Vagina (tissue), 2 donors: ENCODE measurements around the gene HMGXB4. TPM values are rescaled to one million over a fixed set of nuclear protein-coding genes. Genes with fewer than 3 reads are reported as not detected.
A peak's percentile ranks its signal among the peaks of the same experiment; 100 is the strongest.

ENCODE experiments used
- DNase-seq, 2 donors: peaks; one replicate each; pipeline ENCODE4 v3.0.0-alpha.2; 2017; ENCODE audit errors: extremely low spot score in 2 of 2
- H3K27ac ChIP-seq: fragments of 200-600 bp; sonication (generic); one replicate; pipeline ENCODE4 v1.5.1; 2019
- H3K27me3 ChIP-seq: fragments of 200-600 bp; sonication (generic); one replicate; pipeline ENCODE4 v1.5.1; 2019
- H3K36me3 ChIP-seq, 2 donors: fragments of 200-600 bp; sonication (generic); one replicate each; pipeline ENCODE4 v1.5.1; 2017 to 2019
- H3K4me1 ChIP-seq: fragments of 200-600 bp; sonication (generic); one replicate; pipeline ENCODE4 v1.5.1; 2019
- H3K4me3 ChIP-seq, 2 donors: fragments of 200-600 bp; sonication (generic); 1 replicate in 1 of 2; 2 replicates in 1 of 2; pipeline ENCODE4 v1.5.1; 2016 to 2019
- H3K9me3 ChIP-seq: fragments of 200-600 bp; sonication (generic); one replicate; pipeline ENCODE4 v1.5.1; 2019
- CTCF ChIP-seq, 3 experiments: fragments of 450-650 bp in 2 of 3; fragments of 200-600 bp in 1 of 3; sonication (generic) in 1 of 3; IDR thresholded peaks; one replicate each; pipeline ENCODE4 v1.5.1; 2017 to 2019; ENCODE audit warnings: antibody characterized with exemption in 3 of 3, mild to moderate bottlenecking in 2 of 3, moderate library complexity in 2 of 3
- POLR2A ChIP-seq, 2 donors: fragments of 450-650 bp; IDR thresholded peaks; one replicate each; pipeline ENCODE4 v1.6.1; 2017; ENCODE audit warnings: antibody characterized with exemption in 2 of 2, mild to moderate bottlenecking in 2 of 2, moderate library complexity in 2 of 2
- POLR2AphosphoS5 ChIP-seq, 2 donors: sonication (generic); formaldehyde crosslinking; IDR thresholded peaks; one replicate each; pipeline ENCODE4 v1.9.0; 2017; ENCODE audit warnings: antibody characterized with exemption in 2 of 2, mild to moderate bottlenecking in 2 of 2, low read depth in 1 of 2; ENCODE audit not compliant: insufficient read depth in 1 of 2
- intact Hi-C: fragments of 100-400 bp; cut with DNase I; formaldehyde crosslinking; loops from one replicate; pipeline ENCODE4 v1.15.1; 2023
- total RNA-seq: library from RNA; depleted of rRNA; stranded (reverse); fragments of >200 nt; gene quantifications from one replicate; pipeline ENCODE4 v1.2.3, GENCODE V29; 2016

The HMGXB4 gene
- total RNA-seq, 1 donor from 2014 or later: 12.8 TPM

DNA sequence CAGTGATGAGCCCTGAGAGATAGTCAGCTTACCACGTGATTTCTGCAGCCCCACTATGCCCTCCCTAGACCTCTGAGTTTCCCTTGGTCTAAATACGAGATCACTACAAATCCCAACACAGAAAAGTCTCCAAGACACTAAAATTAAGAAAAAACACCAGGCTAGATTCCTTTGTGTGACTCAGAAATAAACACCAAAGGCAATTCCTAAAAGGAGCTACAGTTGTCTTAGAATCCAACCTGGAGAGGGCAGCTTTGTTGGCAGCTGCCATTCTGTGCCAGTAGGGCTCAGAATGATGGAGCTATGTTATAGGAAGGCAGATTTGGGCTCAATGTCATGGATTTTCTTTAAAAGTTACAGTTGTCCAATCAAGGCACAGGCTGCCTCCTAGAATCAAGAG is 37.1 kb upstream of the HMGXB4 start:
- no peak for TF ChIP-seq CTCF (IDR thresholded peaks at IDR 0.05)
- no peak for TF ChIP-seq POLR2A (IDR thresholded peaks at IDR 0.05)
- TF ChIP-seq POLR2AphosphoS5 (IDR thresholded peaks at IDR 0.05; ENCODE audit: insufficient read depth in 1 of 2, low read depth in 1 of 2): no peak
- no peaks in the 10 kb centered on the region for H3K36me3 ChIP-seq
- H3K27ac ChIP-seq: no peak overlapping the region
- H3K4me3 ChIP-seq: no peak overlapping the region
- no peaks in the 10 kb centered on the region for H3K9me3 ChIP-seq
- H3K27me3 ChIP-seq: no peaks in the 10 kb centered on the region
- intact Hi-C loops: no loop called here
- DNase-seq: no peak
- no peaks in the 10 kb centered on the region for H3K4me1 ChIP-seq

DNA sequence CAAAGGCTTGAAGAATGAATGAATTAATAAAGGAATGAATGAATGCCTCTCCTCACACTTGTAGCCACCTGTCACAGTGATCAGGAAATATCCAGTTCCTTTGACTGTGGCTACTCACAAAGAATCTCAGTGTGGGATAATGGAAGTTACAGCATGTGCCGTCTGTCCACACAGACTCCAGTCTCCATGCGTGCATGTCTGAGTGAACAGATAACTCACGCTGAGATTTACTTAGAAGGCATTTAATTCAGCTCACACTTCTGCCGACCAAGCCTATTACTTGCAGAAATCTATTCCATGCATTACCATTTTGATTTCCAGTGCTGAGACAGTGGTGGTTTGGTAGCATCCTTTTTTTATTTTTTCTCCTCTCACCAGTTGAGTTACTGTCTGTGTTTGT is 32.3 kb upstream of the HMGXB4 start:
- intact Hi-C loops: no loop called here
- TF ChIP-seq POLR2A (IDR thresholded peaks at IDR 0.05) (no peak), POLR2AphosphoS5 (IDR thresholded peaks at IDR 0.05; ENCODE audit: insufficient read depth in 1 of 2, low read depth in 1 of 2) (no peak), CTCF (IDR thresholded peaks at IDR 0.05) (no peak)
- no peak overlapping the region for H3K4me3 ChIP-seq
- no peak for DNase-seq
- H3K4me1 ChIP-seq: no peaks in the 10 kb centered on the region
- H3K27ac ChIP-seq: no peak overlapping the region
- H3K36me3 ChIP-seq: no peaks in the 10 kb centered on the region
- H3K9me3 ChIP-seq: no peaks in the 10 kb centered on the region
- H3K27me3 ChIP-seq: no peaks in the 10 kb centered on the region

DNA sequence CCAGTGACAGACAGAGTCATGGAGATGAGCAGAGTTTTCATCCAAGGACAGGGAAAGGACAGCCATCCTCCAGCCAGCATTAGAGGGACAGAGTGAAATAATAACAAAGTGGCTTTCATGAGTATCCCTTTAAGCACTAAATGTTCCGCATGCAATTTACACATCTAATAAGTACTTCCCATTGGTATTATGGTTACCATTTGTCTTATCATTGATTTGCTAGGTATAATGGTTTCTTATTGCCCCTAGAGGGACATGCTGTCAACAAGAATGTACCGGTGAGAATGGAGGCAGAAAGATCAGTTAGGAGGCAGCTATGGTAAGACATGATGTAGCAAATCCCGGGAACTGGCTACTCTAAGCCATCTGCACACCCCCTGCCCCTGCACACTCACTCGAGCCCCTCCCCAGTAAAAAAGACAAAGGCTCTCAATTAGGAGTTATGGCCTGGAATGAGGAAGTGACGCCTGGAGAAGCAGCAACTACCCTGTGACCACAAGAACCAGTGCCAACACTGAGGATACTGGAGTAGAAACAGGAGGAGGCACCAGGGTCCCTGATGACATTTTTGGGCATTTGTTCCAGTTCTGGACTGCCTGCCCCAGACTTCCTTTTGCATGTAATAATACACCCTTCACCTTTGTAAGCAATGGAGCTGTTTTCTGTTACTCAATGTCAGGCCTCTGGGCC is 30.2 kb upstream of the HMGXB4 start:
- H3K4me1 ChIP-seq: no peaks in the 10 kb centered on the region
- no peak for TF ChIP-seq POLR2A (IDR thresholded peaks at IDR 0.05)
- no peak overlapping the region for H3K27ac ChIP-seq
- intact Hi-C loops: no loop called here
- no peaks in the 10 kb centered on the region for H3K27me3 ChIP-seq
- DNase-seq: peak in 1 of 2 donors; percentile 79
- no peaks in the 10 kb centered on the region for H3K36me3 ChIP-seq
- H3K9me3 ChIP-seq: no peaks in the 10 kb centered on the region
- no peak overlapping the region for H3K4me3 ChIP-seq

GRCh38 chr22:35229865-35230264 is 27.4 kb upstream of the HMGXB4 start:
- H3K27me3 ChIP-seq: no peaks in the 10 kb centered on the region

DNA sequence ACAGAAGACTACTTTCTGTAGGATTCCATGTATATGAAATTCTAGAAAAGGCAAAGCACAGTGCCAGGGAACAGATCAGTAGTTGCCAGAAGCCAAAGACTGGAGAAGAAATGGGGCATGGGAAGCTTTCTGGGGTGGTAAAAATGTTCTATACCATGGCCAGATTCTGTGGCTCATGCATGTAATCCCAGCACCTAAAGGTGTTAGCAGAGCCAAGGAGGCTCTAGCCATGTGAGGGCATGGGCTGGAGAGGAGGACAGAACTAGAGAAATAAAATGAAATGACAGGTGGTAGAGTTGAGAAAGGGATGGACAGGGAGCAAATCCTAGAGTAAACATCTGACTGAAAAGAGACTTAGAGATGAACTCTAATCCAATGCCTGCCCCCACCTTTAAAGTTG is 26.9 kb upstream of the HMGXB4 start:
- H3K9me3 ChIP-seq: no peaks in the 10 kb centered on the region
- no peak overlapping the region for H3K4me3 ChIP-seq
- H3K27me3 ChIP-seq: no peaks in the 10 kb centered on the region
- TF ChIP-seq CTCF (IDR thresholded peaks at IDR 0.05): no peak
- TF ChIP-seq POLR2A (IDR thresholded peaks at IDR 0.05): no peak
- no peak for TF ChIP-seq POLR2AphosphoS5 (IDR thresholded peaks at IDR 0.05; ENCODE audit: insufficient read depth in 1 of 2, low read depth in 1 of 2)
- H3K36me3 ChIP-seq: no peaks in the 10 kb centered on the region
- peak in 1 of 2 donors; percentile 58 for DNase-seq
- H3K27ac ChIP-seq: no peak overlapping the region
- no peaks in the 10 kb centered on the region for H3K4me1 ChIP-seq
- intact Hi-C loops: no loop called here

More at GRCh38 chr22:35229865-35230264, 27.4 kb upstream of the HMGXB4 start:
- Histone ChIP-seq H3K27ac (no peak overlapping the region), H3K36me3 (no peaks in the 10 kb centered on the region), H3K4me3 (no peak overlapping the region), H3K4me1 (no peaks in the 10 kb centered on the region), H3K9me3 (no peaks in the 10 kb centered on the region)
- intact Hi-C loops: no loop called here
- peak in 1 of 2 donors; percentile 16 for DNase-seq
- TF ChIP-seq POLR2A (IDR thresholded peaks at IDR 0.05) (no peak), CTCF (IDR thresholded peaks at IDR 0.05) (no peak), POLR2AphosphoS5 (IDR thresholded peaks at IDR 0.05; ENCODE audit: insufficient read depth in 1 of 2, low read depth in 1 of 2) (no peak)
